ENCODE measurements around the gene TIAM1. TPM values are rescaled to one million over a fixed set of nuclear protein-coding genes. Genes with fewer than 3 reads are reported as not detected.

TIAM1 gene
- total RNA-seq, 1 donor from 2014 or later, result 41.3 TPM

DNA sequence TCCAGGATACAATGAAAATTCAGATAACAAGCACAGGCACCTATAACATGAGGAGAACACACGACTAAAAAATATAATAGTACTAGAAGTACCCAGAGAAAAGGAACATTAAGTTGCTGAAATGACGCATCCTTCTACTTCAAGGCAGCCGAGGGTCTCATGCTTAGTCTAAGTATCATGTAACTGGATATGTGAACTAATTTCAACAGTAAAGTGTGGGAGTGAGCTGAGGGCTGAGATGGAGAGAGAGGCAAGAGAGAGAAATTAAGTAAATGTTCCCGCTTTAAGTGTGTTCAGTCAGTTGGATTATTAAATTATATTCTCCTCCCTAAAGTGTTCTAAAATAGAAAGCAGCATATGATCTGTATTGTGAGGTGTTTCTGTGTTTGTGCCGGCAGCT is 153.5 kb downstream of the TIAM1 start:
- no peaks in the 10 kb centered on the region for H3K36me3 ChIP-seq
- H3K9me3 ChIP-seq, result no peaks in the 10 kb centered on the region
- no peak overlapping the region for H3K27ac ChIP-seq
- H3K4me3 ChIP-seq, result no peak overlapping the region
- no peaks in the 10 kb centered on the region for H3K27me3 ChIP-seq
- intact Hi-C loops (cut with DNase I), result loop anchor here (10.0 kb wide), 1 partner anchor 424 kb away; no protein-coding TSS in a partner anchor
- TF ChIP-seq, protein P1, sequence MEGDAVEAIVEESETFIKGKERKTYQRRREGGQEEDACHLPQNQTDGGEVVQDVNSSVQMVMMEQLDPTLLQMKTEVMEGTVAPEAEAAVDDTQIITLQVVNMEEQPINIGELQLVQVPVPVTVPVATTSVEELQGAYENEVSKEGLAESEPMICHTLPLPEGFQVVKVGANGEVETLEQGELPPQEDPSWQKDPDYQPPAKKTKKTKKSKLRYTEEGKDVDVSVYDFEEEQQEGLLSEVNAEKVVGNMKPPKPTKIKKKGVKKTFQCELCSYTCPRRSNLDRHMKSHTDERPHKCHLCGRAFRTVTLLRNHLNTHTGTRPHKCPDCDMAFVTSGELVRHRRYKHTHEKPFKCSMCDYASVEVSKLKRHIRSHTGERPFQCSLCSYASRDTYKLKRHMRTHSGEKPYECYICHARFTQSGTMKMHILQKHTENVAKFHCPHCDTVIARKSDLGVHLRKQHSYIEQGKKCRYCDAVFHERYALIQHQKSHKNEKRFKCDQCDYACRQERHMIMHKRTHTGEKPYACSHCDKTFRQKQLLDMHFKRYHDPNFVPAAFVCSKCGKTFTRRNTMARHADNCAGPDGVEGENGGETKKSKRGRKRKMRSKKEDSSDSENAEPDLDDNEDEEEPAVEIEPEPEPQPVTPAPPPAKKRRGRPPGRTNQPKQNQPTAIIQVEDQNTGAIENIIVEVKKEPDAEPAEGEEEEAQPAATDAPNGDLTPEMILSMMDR (IDR thresholded peaks at IDR 0.05), result no peak
- no peak for TF ChIP-seq POLR2A (IDR thresholded peaks at IDR 0.05)
- TF ChIP-seq POLR2AphosphoS5 (IDR thresholded peaks at IDR 0.05; ENCODE audit: insufficient read depth in 1 of 2, low read depth in 1 of 2), result no peak
- no peaks in the 10 kb centered on the region for H3K4me1 ChIP-seq
- no peak for DNase-seq (ENCODE audit: extremely low spot score in 2 of 2)

DNA sequence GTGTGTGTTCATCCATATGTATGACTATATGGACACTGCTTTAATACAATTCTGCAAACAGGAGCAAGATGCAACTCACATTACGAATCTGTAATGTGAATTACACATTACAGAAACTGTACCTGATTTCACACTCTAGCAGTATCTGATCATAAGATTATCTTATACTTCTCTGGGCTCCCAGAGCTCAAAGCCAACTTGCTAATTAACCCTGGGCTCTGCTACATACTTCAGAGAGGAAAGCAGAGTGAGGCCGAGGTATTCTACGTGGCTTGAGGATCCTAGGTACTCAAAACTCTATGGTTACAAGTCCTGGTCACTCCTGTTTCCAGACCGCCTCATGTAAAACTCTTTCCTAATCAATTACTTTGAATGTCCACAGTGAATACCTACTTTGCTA is 156.6 kb downstream of the TIAM1 start:
- intact Hi-C loops (cut with DNase I), result no loop called here
- H3K27me3 ChIP-seq, result no peaks in the 10 kb centered on the region
- no peak for DNase-seq (ENCODE audit: extremely low spot score in 2 of 2)
- no peak overlapping the region for H3K4me3 ChIP-seq
- no peaks in the 10 kb centered on the region for H3K9me3 ChIP-seq
- H3K27ac ChIP-seq, result no peak overlapping the region
- no peak for TF ChIP-seq POLR2AphosphoS5 (IDR thresholded peaks at IDR 0.05; ENCODE audit: insufficient read depth in 1 of 2, low read depth in 1 of 2)
- TF ChIP-seq, protein P1 (IDR thresholded peaks at IDR 0.05), result no peak
- TF ChIP-seq POLR2A (IDR thresholded peaks at IDR 0.05), result no peak
- H3K36me3 ChIP-seq, result no peaks in the 10 kb centered on the region
- no peaks in the 10 kb centered on the region for H3K4me1 ChIP-seq

DNA sequence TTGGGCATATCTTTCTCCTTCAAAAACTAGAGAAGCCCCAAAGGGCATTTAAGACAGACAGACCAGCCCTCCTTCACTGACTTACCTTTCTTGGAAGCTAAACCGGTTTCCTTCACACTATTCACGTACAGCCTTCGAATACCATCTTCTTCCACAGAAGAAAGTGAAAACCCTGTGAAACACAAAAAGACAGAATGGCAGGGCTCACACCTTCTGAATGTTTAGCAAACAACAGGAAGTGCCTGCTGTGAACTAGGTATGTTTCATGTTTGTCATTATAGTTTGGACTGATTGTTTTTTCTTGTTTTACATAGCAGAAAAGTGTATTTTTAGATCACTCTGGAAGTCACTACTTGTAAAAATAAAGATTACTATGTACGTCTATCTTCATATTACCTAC is 157.1 kb downstream of the TIAM1 start:
- intact Hi-C loops (cut with DNase I), result no loop called here
- TF ChIP-seq, protein P1 (IDR thresholded peaks at IDR 0.05), result no peak
- TF ChIP-seq POLR2A (IDR thresholded peaks at IDR 0.05) (no peak), POLR2AphosphoS5 (IDR thresholded peaks at IDR 0.05; ENCODE audit: insufficient read depth in 1 of 2, low read depth in 1 of 2) (no peak)
- Histone ChIP-seq H3K27me3 (no peaks in the 10 kb centered on the region), H3K27ac (no peak overlapping the region), H3K4me3 (no peak overlapping the region), H3K36me3 (no peaks in the 10 kb centered on the region), H3K4me1 (no peaks in the 10 kb centered on the region), H3K9me3 (no peaks in the 10 kb centered on the region)
- DNase-seq (ENCODE audit: extremely low spot score in 2 of 2), result no peak

DNA sequence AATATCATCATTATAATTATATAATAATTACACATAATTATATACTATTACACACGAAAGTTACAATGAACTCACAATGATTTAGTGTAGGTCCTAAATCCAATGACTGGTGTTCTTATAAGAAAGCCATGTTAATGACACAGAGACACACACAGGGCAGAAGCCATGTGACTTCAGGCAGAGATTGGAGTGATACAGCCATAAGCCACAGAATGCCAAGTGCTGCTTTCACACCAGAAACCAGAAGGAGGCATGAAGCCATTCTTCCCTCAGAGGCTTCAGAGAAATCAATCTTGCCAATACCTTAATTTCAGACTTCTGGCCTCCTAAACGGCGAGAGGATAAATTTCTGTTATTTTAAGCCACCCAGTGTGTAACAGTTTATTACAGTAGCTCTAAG is 158.4 kb downstream of the TIAM1 start:
- Histone ChIP-seq H3K9me3 (no peaks in the 10 kb centered on the region), H3K27me3 (no peaks in the 10 kb centered on the region), H3K27ac (no peak overlapping the region), H3K4me3 (no peak overlapping the region), H3K4me1 (no peaks in the 10 kb centered on the region), H3K36me3 (no peaks in the 10 kb centered on the region)
- intact Hi-C loops (cut with DNase I), result no loop called here
- TF ChIP-seq POLR2A (IDR thresholded peaks at IDR 0.05) (no peak), POLR2AphosphoS5 (IDR thresholded peaks at IDR 0.05; ENCODE audit: insufficient read depth in 1 of 2, low read depth in 1 of 2) (no peak)
- TF ChIP-seq, protein P1 (IDR thresholded peaks at IDR 0.05), result no peak
- DNase-seq (ENCODE audit: extremely low spot score in 2 of 2), result no peak

DNA sequence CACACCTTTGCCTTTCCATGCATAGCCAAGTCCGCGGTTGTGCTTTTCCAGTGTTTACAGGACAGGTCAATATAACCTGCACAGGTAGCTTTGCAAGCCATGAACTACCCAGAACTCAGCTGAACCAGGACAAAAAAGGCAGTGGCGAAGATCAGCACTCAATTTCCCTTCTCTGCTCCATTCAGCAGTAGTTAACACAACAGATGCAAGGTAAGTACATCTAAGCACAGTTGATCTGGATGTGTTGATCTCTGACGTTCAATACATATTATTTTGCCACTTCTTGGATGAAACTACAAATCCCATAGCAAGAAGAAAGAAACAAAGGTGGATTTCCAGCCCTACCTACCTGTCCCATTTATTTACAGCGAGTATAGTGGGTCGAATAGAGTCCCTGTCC is 159.2 kb downstream of the TIAM1 start:
- H3K9me3 ChIP-seq, result no peaks in the 10 kb centered on the region
- intact Hi-C loops (cut with DNase I), result no loop called here
- no peaks in the 10 kb centered on the region for H3K4me1 ChIP-seq
- H3K27ac ChIP-seq, result no peak overlapping the region
- H3K27me3 ChIP-seq, result no peaks in the 10 kb centered on the region
- DNase-seq (ENCODE audit: extremely low spot score in 2 of 2), result no peak
- H3K36me3 ChIP-seq, result no peaks in the 10 kb centered on the region
- no peak for TF ChIP-seq POLR2AphosphoS5 (IDR thresholded peaks at IDR 0.05; ENCODE audit: insufficient read depth in 1 of 2, low read depth in 1 of 2)
- TF ChIP-seq, protein P1 (IDR thresholded peaks at IDR 0.05), result no peak
- no peak for TF ChIP-seq POLR2A (IDR thresholded peaks at IDR 0.05)
- no peak overlapping the region for H3K4me3 ChIP-seq

Data from vagina (tissue), 2 donors.